ENCODE measurements around the gene HELZ.

The HELZ gene

GRCh38 chr17:67225316-67225715 is 19.7 kb downstream of the HELZ start:
- no peak overlapping the region for H3K4me3 ChIP-seq (ENCODE audit: low read depth, low read length)
- no peak for DNase-seq (ENCODE audit: low read depth, low spot score)
- ChIA-PET CTCF (interaction anchor here (0.6 kb wide), 1 partner anchor 390 kb away, joined by 3 read pairs; no protein-coding TSS in a partner anchor), POLR2A (no interaction called here)
- TF ChIP-seq CTCF (IDR thresholded peaks at IDR 0.05; ENCODE audit: insufficient read depth, low read length, missing control alignments) = no peak

- no peak overlapping the region for H3K4me3 ChIP-seq (ENCODE audit: low read depth, low read length)
- no peak for TF ChIP-seq CTCF (IDR thresholded peaks at IDR 0.05; ENCODE audit: insufficient read depth, low read length, missing control alignments)
- CTCF ChIA-PET = interaction anchor here (0.6 kb wide), 1 partner anchor 60 kb away, joined by 3 read pairs; no protein-coding TSS in a partner anchor
- POLR2A ChIA-PET = no interaction called here
- DNase-seq (ENCODE audit: low read depth, low spot score) = no peak
Measured at GRCh38 chr17:67224736-67225135, 20.3 kb downstream of the HELZ start.

GRCh38 chr17:67223924-67224323 is 21.1 kb downstream of the HELZ start:
- POLR2A ChIA-PET = no interaction called here
- TF ChIP-seq CTCF (IDR thresholded peaks at IDR 0.05; ENCODE audit: insufficient read depth, low read length, missing control alignments) = no peak
- CTCF ChIA-PET = no interaction called here
- DNase-seq (ENCODE audit: low read depth, low spot score) = no peak
- no peak overlapping the region for H3K4me3 ChIP-seq (ENCODE audit: low read depth, low read length)

- CTCF ChIA-PET = interaction anchor here (1.0 to 1.5 kb wide), 2 partner anchors 12 to 153 kb away, joined by 3 to 5 read pairs; no protein-coding TSS in a partner anchor
- no peak overlapping the region for H3K4me3 ChIP-seq (ENCODE audit: low read depth, low read length)
- POLR2A ChIA-PET = no interaction called here
- TF ChIP-seq CTCF (IDR thresholded peaks at IDR 0.05; ENCODE audit: insufficient read depth, low read length, missing control alignments) = no peak
- DNase-seq (ENCODE audit: low read depth, low spot score) = no peak
Measured at GRCh38 chr17:67221062-67221998, 23.7 kb downstream of the HELZ start.

GRCh38 chr17:67218385-67218950 is 26.5 kb downstream of the HELZ start:
- no peak for TF ChIP-seq CTCF (IDR thresholded peaks at IDR 0.05; ENCODE audit: insufficient read depth, low read length, missing control alignments)
- DNase-seq (ENCODE audit: low read depth, low spot score) = no peak
- no peak overlapping the region for H3K4me3 ChIP-seq (ENCODE audit: low read depth, low read length)
- ChIA-PET CTCF (interaction anchor here (1.6 kb wide), 1 partner anchor 17 kb away, joined by 4 read pairs; no protein-coding TSS in a partner anchor), POLR2A (interaction anchor here (0.8 to 1.5 kb wide), 2 partner anchors 9 to 22 kb away, joined by 3 to 7 read pairs; no protein-coding TSS in a partner anchor)

GRCh38 chr17:67217446-67217845 is 27.6 kb downstream of the HELZ start:
- POLR2A ChIA-PET = no interaction called here
- DNase-seq (ENCODE audit: low read depth, low spot score) = no peak
- CTCF ChIA-PET = interaction anchor here (1.3 kb wide), 1 partner anchor 14 kb away, joined by 3 read pairs; no protein-coding TSS in a partner anchor
- no peak overlapping the region for H3K4me3 ChIP-seq (ENCODE audit: low read depth, low read length)
- no peak for TF ChIP-seq CTCF (IDR thresholded peaks at IDR 0.05; ENCODE audit: insufficient read depth, low read length, missing control alignments)
